GM19372 (cell line): ENCODE results near the gene PTGFRN.

Experiments used
- ATAC-seq: cut with Tn5 transposase; IDR thresholded peaks from one replicate; pipeline ENCODE4 v1.9.1; 2021; ENCODE audit warnings: mild to moderate bottlenecking, low read depth, moderate library complexity; ENCODE audit not compliant: unreplicated experiment

Gene PTGFRN

GRCh38 chr1:116991918-116992317 is 82.2 kb downstream of the PTGFRN start:
- ATAC-seq = no peak

- ATAC-seq = no peak
Observed at GRCh38 chr1:116993286-116993685, 83.6 kb downstream of the PTGFRN start.

- no peak for ATAC-seq
Observed at GRCh38 chr1:116994411-116994810, 84.7 kb downstream of the PTGFRN start.

GRCh38 chr1:116997066-116997465 is 87.3 kb downstream of the PTGFRN start:
- no peak for ATAC-seq

GRCh38 chr1:116997636-116998035 is 87.9 kb downstream of the PTGFRN start:
- ATAC-seq = no peak

GRCh38 chr1:116999596-116999995 is 89.9 kb downstream of the PTGFRN start:
- ATAC-seq = no peak

- ATAC-seq = no peak
Observed at GRCh38 chr1:117000142-117000541, 90.4 kb downstream of the PTGFRN start.

- ATAC-seq = peak; percentile 94
Observed at GRCh38 chr1:117001254-117001927, 91.7 kb downstream of the PTGFRN start, which contains the start of gene CD101. Gene CD101 (plus strand): TSS chr1:117001760. CDS start chr1:117001818, 58 bp downstream.

GRCh38 chr1:117003223-117003875 is 93.6 kb downstream of the PTGFRN start:
- no peak for ATAC-seq

- no peak for ATAC-seq
Observed at GRCh38 chr1:117007719-117008013, 98.0 kb downstream of the PTGFRN start.

GRCh38 chr1:117008656-117009055 is 98.9 kb downstream of the PTGFRN start:
- no peak for ATAC-seq

- ATAC-seq = no peak
Observed at GRCh38 chr1:117009132-117009531, 99.4 kb downstream of the PTGFRN start.

- no peak for ATAC-seq
Observed at GRCh38 chr1:117010310-117010969, 100.7 kb downstream of the PTGFRN start.

- ATAC-seq = no peak
Observed at GRCh38 chr1:117011334-117011733, 101.6 kb downstream of the PTGFRN start.

- no peak for ATAC-seq
Observed at GRCh38 chr1:117013309-117013858, 103.7 kb downstream of the PTGFRN start.

- ATAC-seq = no peak
Observed at GRCh38 chr1:117014209-117014608, 104.5 kb downstream of the PTGFRN start.

- no peak for ATAC-seq
Observed at GRCh38 chr1:117015724-117016123, 106.0 kb downstream of the PTGFRN start.

- ATAC-seq = peak; percentile 34
Observed at GRCh38 chr1:117017062-117017461, 107.3 kb downstream of the PTGFRN start.

GRCh38 chr1:117017648-117018047 is 107.9 kb downstream of the PTGFRN start:
- ATAC-seq = peak; percentile 82

- no peak for ATAC-seq
Observed at GRCh38 chr1:117020526-117021156, 110.9 kb downstream of the PTGFRN start.

- no peak for ATAC-seq
Observed at GRCh38 chr1:117022114-117022513, 112.4 kb downstream of the PTGFRN start.
